BE2C (cell line): ENCODE measurements around the gene HHATL.

Experiments
- DNase-seq: peaks from one replicate; pipeline ENCODE4 v3.0.0-alpha.2; 2020
- H3K27me3 ChIP-seq: fragments of 250-450 bp; sonication (Bioruptor Pico); 2 replicates; pipeline ENCODE4 v1.5.1; 2020; ENCODE audit warnings: mild to moderate bottlenecking
- H3K36me3 ChIP-seq: fragments of 250-450 bp; sonication (Bioruptor Pico); 2 replicates; pipeline ENCODE4 v1.5.1; 2020; ENCODE audit warnings: mild to moderate bottlenecking
- H3K4me1 ChIP-seq: fragments of 250-450 bp; sonication (Bioruptor Pico); 2 replicates; pipeline ENCODE4 v1.5.1; 2020
- H3K4me3 ChIP-seq: 2 replicates; pipeline ENCODE4 v1.5.1; 2011; ENCODE audit warnings: low read depth, low read length
- H3K9me3 ChIP-seq: fragments of 250-450 bp; sonication (Bioruptor Pico); 2 replicates; pipeline ENCODE4 v1.5.1; 2020
- TF ChIP-seq, protein P1 (sequence below): IDR thresholded peaks from 2 replicates; pipeline ENCODE4 v1.5.1; 2012; ENCODE audit warnings: mild to moderate bottlenecking, low read depth, low read length

Gene HHATL

DNA sequence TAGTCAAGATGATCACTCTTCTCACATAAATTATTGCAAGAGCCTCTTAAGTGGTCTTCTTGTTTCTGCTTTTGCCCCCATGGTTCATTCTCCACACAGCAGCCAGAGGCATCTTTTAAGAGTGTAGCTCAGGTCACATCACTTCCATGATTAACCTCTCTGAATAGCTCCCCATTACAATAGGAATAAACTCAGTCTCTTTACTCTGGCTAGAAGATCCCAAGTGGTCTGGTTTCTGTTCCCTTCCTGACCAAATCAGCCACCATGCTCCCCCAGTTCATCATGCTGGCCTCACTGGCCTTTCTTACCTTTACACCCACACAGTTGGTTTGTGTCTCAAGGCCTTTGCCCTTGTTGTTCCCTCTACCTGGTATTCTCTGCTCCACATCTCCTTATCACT, 8.2 kb downstream of the HHATL start:
- no peaks in the 10 kb centered on the region for H3K9me3 ChIP-seq
- no peaks in the 10 kb centered on the region for H3K27me3 ChIP-seq
- TF ChIP-seq, protein P1, sequence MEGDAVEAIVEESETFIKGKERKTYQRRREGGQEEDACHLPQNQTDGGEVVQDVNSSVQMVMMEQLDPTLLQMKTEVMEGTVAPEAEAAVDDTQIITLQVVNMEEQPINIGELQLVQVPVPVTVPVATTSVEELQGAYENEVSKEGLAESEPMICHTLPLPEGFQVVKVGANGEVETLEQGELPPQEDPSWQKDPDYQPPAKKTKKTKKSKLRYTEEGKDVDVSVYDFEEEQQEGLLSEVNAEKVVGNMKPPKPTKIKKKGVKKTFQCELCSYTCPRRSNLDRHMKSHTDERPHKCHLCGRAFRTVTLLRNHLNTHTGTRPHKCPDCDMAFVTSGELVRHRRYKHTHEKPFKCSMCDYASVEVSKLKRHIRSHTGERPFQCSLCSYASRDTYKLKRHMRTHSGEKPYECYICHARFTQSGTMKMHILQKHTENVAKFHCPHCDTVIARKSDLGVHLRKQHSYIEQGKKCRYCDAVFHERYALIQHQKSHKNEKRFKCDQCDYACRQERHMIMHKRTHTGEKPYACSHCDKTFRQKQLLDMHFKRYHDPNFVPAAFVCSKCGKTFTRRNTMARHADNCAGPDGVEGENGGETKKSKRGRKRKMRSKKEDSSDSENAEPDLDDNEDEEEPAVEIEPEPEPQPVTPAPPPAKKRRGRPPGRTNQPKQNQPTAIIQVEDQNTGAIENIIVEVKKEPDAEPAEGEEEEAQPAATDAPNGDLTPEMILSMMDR = no peak
- H3K4me3 ChIP-seq = no peak overlapping the region
- DNase-seq = no peak
- H3K4me1 ChIP-seq = no peaks in the 10 kb centered on the region
- no peaks in the 10 kb centered on the region for H3K36me3 ChIP-seq

DNA sequence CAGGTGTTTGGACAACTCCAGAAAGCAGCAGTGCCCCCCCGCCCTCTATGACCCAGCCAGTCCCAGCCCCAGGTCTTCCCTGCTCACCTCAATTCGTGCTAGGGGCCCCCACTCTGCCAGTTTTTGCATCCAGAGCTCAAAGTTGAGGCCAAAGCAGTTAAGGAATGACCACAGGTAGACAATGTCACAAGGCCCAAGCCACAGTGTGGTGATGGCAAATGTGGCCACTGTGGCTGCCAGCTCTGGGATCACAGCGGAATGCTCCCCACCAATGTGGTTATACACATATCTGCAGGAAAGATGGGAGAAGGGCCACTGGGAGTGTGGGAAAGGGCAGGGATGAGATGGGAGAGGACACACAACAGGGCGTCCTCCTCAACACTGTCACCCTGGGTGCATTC, 9.1 kb downstream of the HHATL start:
- TF ChIP-seq, protein P1 = no peak
- no peak for DNase-seq
- H3K36me3 ChIP-seq = no peaks in the 10 kb centered on the region
- H3K9me3 ChIP-seq = no peaks in the 10 kb centered on the region
- H3K4me1 ChIP-seq = no peaks in the 10 kb centered on the region
- no peaks in the 10 kb centered on the region for H3K27me3 ChIP-seq
- no peak overlapping the region for H3K4me3 ChIP-seq

GRCh38 chr3:42692667-42693529, 9.7 kb downstream of the HHATL start:
- no peak overlapping the region for H3K4me3 ChIP-seq
- no peaks in the 10 kb centered on the region for H3K4me1 ChIP-seq
- no peaks in the 10 kb centered on the region for H3K27me3 ChIP-seq
- TF ChIP-seq, protein P1 = no peak
- DNase-seq = no peak
- no peaks in the 10 kb centered on the region for H3K9me3 ChIP-seq
- H3K36me3 ChIP-seq = no peaks in the 10 kb centered on the region

DNA sequence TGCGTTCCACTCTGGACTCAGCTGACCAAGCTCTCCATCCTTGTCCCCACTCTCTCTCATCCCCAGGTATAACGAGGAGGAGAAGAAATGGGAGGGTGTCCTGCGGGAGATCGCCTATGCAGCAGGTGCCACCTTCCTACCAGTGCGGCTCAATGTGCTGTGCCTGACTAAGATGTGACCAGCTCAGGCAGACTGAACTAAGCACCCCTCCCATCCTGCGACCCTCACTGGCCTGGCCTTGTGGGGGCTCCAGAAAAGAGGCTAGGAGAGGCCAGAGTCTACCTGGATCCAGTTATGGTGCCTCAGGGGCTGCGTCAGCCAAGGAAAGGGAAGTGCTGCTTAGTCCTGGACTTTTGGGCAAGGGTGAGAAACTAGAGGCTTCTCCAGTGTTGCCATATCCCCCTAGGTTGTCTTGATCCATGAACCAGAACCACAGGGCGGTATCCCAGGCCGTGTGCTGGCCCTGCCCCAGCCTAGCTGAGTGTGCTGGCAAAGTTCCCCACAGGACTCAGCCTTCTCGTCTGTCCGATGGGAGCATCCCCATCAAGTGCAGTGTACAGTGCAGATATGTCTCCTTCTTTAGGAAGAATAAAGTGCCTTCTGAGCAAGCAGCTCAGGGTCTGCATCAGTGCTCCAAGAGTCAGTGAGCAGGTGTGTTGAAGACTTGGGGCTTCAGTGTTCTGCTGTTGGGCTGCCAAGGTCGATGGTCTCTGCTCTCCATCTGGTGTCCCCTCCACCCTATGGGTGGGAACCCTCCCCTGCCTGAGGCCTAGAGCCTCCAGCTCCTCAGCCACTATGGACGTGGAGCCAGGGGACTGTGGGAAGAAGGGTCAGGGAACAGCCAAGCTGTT, 10.6 kb downstream of the HHATL start:
- DNase-seq = no peak
- H3K9me3 ChIP-seq = no peaks in the 10 kb centered on the region
- H3K4me1 ChIP-seq = no peaks in the 10 kb centered on the region
- H3K27me3 ChIP-seq = no peaks in the 10 kb centered on the region
- TF ChIP-seq, protein P1 = no peak
- H3K36me3 ChIP-seq = no peaks in the 10 kb centered on the region
- H3K4me3 ChIP-seq = no peak overlapping the region

- H3K4me1 ChIP-seq = no peaks in the 10 kb centered on the region
- no peaks in the 10 kb centered on the region for H3K27me3 ChIP-seq
- DNase-seq = no peak
- no peaks in the 10 kb centered on the region for H3K36me3 ChIP-seq
- TF ChIP-seq, protein P1 = no peak
- H3K9me3 ChIP-seq = no peaks in the 10 kb centered on the region
- no peak overlapping the region for H3K4me3 ChIP-seq
Measured at GRCh38 chr3:42690766-42691680, 11.6 kb downstream of the HHATL start.
